ENCODE data around the gene SLC6A17. TPM values are rescaled to one million over a fixed set of nuclear protein-coding genes. Genes with fewer than 3 reads are reported as not detected.

Gene SLC6A17
- polyA plus RNA-seq, 1 donor: 0.83 TPM

DNA sequence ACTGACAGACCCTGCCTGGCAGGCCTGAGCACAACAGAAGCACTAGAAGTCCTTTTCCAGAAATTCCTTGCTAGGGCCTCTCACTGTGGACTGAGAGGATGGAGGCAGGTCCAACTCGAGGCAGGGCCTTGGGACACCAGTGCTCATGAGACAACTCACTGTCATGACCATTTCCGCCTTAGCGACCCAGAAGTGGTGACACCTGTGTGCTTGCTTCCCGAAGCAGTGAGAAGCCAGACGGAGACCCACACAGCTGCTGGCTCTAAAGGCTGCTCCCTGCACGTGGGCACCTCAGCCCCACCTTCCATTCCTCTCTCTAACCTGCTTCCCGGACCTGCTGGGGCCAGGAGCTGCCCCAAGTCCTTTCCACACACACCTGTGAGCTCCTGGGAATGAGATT, 92.9 kb downstream of the SLC6A17 start:
- DNase-seq: no peak

DNA sequence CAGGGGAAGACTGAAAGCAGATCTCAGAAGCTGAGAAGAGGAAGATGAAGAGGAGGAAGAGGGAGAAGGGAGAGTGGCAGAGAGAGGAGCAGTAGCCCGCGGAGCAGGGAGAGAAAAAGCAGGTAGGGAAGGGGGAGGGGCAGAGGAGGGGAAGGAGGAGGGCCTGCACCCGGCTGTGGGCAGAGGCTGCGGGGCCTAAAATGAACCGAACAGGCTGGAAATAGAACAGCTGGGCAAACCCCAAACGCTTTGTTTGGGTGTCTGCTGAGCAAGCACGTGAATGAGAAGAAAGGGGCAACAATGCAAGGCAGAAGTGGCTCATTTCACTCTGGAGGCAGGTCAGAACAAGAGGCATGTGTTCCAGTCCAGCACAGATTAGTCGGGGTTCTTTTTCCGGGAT, 93.3 kb downstream of the SLC6A17 start:
- no peak for DNase-seq

DNA sequence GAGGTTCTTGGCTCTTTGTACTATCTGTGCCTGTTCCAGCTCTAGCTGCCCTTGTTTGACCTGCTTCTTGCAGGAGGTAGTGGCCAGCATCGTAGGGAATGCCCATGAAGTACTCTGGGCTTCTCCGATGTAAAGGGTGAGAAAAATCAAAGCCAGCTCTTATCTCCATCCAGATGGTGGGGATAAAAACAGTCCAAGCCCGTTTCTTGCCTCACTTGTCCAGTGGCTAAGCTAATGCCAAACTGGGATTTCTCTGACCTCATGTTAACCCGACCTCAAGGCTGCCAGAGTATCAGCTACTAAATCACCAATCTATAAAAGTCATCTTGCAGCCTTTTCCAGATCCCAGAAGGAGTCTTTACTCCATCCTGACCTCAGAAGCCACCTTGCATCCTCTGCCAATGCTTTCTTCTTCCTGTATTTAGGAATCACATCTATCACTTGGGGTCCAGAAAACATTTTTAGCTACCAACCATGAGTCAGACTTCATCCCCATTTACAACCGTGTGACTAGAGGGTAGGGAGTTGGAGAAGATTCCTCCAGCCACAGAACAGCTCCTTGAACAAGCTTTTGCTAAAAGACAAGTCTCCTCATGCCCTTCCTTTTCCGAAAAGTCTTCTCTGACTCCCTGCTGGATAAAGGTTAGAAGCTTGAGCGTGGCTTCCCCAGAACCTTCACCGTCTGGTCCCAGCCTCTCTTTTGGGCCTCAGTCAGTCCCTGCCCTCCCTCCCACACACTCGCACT, 95.8 kb downstream of the SLC6A17 start:
- DNase-seq: no peak

DNA sequence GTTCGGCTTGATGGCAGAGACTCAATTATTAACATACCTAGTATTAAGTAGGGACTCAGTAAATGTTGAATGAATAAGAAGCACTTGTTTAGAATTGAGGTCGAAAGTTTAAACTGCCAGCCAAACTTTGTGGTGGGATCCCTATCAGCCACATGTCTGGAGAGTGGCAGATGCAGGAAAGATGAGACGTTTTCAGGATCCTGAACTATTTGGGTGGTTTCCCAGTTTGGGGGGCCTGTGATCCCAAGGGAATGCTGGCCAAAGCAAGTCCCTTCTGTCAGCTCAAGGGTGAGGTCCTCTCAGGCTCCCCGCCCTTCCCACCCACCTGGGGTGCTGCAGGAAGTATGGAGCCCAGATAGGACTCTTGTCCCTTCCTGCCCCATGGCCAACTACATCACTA, 98.5 kb downstream of the SLC6A17 start:
- no peak for DNase-seq

DNA sequence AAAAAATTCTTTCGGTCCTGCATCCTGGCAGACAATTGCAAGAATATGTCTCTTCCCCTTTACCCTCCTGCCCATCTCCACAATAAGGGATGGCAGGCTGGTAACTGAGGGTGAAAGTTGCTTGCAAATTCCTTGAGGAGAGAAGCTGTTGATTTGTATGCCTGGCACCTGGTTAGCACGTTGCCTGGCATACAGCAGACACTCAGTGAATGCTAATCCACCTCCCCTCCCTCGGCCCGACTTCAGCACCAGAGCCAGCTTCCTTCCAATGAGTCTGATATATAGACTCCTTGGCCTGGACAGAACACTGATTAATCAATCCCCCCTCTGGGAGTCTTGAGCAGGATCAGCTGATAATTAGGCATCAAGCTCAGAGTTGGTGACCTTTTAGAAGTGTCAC, 99.0 kb downstream of the SLC6A17 start:
- DNase-seq: no peak

DNA sequence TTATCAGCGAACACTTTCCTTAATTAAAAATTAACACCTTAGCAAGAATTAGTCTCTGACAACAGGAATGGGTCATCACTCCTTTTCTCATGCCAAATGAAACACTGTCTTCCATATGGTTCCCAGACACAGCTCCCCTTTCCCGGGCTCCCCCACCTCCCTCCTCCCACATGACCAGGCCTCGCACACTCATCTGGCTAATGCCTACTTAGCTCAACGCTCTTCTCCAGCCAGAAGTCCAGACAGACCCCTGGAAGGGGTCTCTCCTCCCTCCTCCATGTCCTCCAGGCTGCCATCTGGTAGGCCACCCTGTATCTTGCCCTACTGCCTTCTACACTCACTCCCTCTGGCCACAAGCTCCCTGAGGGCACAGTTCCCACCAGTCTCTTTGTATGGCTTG, 99.7 kb downstream of the SLC6A17 start:
- DNase-seq: no peak

DNA sequence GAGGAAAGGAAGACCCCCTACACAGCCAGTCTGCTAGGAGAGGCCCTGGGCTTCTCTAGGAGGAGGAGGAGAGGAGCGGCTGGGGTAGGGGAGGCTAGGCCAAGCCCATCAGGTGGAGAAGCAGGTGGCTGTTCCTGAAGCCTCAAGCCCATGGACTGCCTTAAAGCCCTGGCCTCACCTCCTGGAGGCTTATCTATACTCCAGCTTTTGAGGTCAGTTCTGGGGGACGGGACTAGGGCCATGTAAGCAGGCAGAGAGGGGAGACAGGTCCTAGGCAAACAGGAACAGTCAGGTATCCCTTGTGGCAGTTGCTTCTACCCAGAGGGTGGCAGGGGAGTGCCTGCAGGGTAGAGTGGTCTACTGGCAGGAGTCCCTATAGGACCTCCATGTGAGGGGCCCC, 100.5 kb downstream of the SLC6A17 start:
- no peak for DNase-seq

Other genes with a start within 250 kb of the SLC6A17 start
- gene CSF1, start 239.6 kb upstream of the SLC6A17 start, polyA plus RNA-seq (ENCODE audit: insufficient read length): 14.4 TPM
- 40.8 TPM for gene AHCYL1, start 165.7 kb upstream of the SLC6A17 start, polyA plus RNA-seq (ENCODE audit: insufficient read length)
- gene STRIP1, start 115.9 kb upstream of the SLC6A17 start, polyA plus RNA-seq (ENCODE audit: insufficient read length): 30.6 TPM
- gene ALX3, start 79.8 kb upstream of the SLC6A17 start, polyA plus RNA-seq (ENCODE audit: insufficient read length): not detected
- gene UBL4B, start 38.1 kb upstream of the SLC6A17 start, polyA plus RNA-seq (ENCODE audit: insufficient read length): not detected
- 9.2 TPM for gene KCNC4, start 59.8 kb downstream of the SLC6A17 start, polyA plus RNA-seq (ENCODE audit: insufficient read length)
- 9.1 TPM for gene RBM15, start 188.9 kb downstream of the SLC6A17 start, polyA plus RNA-seq (ENCODE audit: insufficient read length)
- gene SLC16A4, start 240.5 kb downstream of the SLC6A17 start, polyA plus RNA-seq (ENCODE audit: insufficient read length): 11.6 TPM